GM18867 (cell line): ENCODE measurements around the gene PADI4.

Experiments used
- ATAC-seq: cut with Tn5 transposase; IDR thresholded peaks from one replicate; pipeline ENCODE4 v1.9.1; 2021; ENCODE audit warnings: mild to moderate bottlenecking, moderate library complexity; ENCODE audit not compliant: unreplicated experiment

The PADI4 gene

DNA sequence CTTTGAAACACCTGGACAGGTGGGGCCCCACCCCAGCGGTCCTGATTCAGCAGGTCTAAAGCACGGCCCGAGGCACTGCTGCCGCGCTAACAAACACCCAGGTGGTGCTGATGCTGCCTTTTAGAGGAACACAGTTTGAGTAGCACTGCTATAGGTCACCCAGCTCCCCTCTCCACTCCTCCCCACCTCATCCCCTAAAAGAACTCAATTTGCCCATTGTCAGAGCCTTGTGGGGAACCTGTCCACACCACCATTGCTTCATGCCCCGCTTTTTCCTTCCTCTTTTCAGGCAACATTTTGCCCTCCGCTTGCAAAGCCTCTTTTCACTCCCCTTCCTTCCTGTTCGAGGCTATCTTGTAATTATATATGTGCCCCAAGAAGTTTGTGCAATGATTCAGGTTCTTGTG, 26.2 kb upstream of the PADI4 start:
- no peak for ATAC-seq

DNA sequence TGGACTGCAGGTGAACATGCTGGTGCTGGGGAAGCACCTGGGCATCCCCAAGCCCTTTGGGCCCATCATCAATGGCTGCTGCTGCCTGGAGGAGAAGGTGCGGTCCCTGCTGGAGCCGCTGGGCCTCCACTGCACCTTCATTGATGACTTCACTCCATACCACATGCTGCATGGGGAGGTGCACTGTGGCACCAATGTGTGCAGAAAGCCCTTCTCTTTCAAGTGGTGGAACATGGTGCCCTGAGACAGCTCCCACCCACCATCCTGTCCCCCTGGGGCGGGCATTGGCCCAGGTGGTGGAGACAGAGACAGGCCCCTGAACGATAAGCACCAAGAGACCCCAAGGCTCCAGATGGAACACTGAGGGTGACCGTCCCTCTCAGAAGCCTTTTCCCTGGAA, 25.2 kb upstream of the PADI4 start:
- no peak for ATAC-seq

DNA sequence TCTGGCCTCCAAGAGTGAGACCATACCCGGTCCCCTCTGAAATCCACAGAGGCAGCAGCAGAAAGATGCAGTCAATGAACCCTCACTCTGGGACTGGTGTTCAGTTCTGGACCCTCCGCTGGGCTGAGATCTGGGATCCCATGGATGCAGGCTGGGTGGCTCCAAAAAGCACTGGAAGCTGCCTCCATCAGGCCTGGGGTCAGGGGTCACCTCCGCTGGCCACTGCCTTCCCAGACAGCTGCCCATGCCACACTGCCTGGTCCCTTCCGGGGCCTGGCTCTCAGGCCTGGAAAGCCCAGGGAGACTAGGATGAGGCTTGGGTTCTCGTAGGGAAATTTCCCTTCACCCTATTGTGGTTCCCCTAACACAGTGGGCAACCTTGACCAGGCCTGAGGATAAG, 21.4 kb upstream of the PADI4 start:
- ATAC-seq: no peak

DNA sequence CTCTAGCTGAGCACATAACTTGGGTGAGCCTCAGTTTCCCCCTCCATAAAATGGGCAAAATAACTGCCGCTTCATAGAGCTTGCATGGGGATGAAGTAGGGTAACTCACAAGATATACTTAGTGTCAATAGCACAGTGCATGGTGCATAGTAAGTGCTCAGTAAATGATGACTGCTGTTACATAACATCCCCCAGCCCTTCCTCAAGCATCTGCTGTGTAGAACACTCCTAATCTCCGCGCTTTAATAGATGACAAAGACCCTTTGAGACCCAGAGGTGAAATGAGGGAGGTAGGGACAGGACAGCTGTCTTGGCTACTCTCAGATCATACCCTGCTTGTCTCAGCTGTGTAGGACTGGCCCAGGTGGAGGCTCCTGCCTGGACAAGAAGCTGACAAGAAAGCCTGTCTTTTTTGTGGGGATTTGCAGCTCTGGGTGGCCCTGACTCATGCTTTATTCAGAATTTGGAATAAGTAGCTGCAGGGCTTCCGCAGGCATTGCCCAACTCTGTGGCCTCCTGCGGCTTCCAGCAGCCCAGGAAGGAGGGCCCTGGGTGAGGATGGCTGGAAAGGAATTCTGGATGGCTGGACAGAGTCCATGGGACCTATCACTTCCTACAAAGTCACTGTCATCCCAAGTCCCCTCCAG, 20.7 kb upstream of the PADI4 start:
- no peak for ATAC-seq

DNA sequence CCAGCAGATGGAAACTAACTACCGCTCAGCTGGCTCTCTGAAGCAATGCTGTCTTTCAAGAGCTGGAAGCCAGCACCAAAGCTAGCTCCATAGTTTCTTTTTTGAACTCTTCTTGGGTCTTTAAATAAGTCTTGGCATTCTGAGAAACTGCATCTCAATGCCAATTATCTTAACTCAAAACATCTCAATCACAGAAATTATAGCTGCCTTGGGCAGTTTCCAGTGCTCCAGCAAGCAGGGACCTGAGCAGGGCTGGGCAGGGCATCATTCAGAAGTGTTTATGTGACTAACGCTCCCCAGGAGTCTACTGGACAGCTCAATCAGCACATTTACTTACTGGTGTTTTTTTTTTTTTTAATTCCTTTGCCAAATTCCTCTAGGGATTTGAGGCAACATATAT, 18.3 kb upstream of the PADI4 start:
- ATAC-seq: no peak

DNA sequence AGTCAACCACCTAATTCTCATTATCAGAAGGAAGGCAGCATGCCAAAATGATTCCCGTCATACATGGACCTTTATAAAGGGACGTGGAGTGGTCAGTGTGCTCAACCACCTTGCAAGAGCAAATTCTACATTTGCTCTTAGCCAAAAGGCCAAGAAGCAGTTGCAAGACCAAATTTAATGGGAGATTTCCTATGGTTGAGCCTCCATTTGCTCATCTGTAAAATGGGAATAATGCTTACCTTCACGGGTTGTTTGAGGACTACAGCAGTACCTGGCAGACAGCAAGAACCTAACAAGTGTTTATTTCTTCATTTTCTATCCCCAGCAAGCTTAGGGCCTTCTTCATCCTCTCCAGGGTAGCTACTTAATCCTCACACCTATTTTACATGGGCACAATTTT, 17.4 kb upstream of the PADI4 start:
- ATAC-seq: no peak

DNA sequence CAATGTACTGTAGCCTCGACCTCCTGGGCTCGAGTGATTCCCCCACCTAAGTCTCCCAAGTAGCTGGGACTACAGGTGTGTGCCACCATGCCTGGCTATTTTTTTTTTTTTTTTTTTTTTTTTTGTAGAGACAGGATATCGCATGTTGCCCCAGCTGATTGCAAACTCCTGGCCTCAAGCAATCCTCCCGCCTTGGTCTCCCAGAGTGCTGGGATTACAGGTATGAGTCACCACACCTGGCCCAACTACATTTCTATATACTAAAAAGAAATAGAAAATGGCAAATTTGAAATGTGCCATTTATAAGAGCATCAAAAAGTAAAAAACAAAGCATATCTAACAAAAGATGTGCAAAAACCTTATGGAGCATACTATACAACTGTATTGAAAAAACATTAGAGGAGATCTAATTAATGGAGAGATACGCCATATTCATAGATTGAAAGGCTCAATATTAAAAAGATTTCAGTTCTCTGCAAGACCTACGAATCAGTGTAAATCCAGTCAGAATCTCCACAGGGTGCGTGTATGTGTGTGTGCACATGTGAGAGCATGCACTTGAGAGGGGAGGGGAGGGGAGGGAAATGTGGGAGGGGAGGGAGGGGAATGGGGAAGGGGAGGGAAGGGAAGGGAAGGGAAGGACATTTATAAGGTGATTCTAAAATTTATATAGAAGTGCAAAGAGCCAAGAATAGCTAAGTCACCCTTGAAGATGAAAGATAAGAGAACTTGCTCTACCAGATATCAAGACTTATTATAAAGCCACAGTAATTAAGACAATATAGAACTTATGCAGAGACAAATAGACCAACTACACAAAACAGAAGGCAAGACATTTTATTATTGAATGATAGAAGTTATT, 15.5 kb upstream of the PADI4 start:
- no peak for ATAC-seq

DNA sequence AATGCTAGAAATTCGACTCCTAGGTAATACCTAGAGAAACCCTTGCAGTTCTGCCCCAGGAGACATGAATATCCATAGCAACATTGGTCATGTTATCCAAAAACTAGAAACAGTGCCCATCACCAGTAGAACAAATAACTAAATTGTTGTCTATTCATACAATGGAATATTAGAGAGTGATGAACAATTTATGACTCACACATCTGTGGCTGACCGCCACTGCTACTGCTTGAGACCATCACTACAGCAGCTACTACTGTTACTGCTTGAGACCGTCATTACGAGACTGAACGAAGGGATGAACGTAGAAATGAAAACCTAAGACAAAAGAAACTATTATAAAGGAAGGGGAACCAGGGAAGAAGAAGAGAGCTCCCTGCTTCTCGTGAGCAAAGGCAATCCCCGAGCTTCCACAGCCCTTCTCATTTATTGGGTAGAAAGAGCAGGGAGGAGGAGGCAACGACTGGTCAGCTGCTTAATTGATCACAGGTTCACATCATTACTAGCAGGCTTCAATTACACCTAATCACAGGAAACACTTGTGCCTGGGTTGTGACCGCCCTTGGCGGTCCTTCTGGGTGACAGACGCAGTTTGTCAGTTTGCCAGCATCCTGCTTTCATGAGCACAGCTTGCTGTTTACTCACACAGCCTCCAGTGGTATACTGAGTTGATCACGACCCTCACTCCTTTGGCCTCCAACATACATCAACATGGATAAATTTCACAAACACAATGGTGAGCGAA, 14.1 kb upstream of the PADI4 start:
- no peak for ATAC-seq

DNA sequence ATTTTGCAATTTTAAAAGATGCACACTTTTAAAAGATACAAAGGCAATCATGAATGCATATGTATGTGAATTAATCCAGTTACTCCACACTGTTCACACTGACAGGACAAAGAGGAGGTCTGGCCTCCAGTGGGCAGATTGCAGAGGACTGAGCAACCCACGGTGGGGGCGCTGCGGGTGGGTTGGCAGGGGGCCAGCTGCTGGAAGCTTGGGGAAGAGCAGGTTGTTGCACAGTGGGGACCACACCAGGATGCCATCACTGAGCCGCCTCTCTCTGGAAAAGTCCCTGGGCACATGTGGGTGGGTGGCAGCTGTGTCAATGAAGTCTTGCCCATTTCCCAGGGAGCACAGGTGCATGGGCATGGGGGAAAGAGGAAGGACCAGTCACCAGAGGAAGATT, 12.7 kb upstream of the PADI4 start:
- no peak for ATAC-seq

DNA sequence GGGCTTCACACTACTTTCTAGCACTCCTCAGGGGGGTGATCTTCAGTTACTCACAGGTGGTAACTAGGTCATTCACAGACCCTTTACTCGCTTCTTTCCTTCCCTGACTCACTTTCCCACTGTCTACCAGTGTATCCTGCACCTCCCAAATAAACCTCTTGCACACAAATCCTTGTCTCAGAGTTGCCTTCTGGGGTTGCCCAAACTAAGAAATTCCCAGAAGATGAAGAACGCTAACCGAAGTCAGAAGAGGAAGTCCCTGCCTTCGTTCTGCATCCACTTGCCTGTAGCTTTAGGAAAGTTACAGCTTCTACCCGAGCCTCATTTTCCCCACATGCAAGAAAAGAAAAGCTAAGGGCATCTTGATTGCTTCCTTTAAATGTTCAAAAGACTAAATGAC, 11.9 kb upstream of the PADI4 start:
- no peak for ATAC-seq

DNA sequence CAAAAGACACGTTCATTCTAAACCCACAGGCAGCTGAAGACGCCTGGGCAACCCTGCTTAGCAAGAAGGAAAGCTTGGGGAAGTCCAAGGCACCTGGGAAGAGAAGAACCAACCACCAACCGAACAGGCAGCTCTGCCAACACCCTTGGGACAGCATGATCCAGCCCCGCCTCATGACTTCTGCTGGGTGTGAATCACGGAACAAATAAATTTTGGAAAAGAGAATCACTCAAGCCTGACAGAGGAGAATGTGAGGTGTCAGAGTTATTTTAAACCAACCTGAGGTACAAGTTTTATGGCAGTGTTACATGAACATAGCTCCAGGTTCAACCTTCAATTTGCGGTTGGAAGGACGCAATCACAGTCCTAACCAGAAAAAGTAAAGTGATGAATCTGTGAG, 10.0 kb upstream of the PADI4 start:
- ATAC-seq: no peak

DNA sequence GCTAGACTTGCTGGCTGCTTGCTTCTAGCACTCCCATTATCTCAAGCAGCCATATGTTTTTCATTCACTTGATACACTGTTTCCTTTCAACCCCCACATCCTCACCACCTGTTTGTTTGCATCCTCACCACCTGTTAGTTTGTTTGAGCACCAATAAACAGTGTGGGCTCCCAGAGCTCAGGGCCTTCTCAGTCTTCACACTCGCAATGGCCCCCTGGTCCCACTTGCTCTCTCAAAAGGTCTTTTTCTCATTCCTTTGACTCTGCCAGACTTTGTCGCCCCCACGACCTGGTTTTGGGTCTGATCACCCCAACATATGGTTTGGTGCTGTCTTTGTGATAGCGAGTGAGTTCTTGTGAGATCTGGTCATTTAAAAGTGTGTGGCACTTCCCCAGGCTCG, 6.2 kb upstream of the PADI4 start:
- ATAC-seq: no peak

DNA sequence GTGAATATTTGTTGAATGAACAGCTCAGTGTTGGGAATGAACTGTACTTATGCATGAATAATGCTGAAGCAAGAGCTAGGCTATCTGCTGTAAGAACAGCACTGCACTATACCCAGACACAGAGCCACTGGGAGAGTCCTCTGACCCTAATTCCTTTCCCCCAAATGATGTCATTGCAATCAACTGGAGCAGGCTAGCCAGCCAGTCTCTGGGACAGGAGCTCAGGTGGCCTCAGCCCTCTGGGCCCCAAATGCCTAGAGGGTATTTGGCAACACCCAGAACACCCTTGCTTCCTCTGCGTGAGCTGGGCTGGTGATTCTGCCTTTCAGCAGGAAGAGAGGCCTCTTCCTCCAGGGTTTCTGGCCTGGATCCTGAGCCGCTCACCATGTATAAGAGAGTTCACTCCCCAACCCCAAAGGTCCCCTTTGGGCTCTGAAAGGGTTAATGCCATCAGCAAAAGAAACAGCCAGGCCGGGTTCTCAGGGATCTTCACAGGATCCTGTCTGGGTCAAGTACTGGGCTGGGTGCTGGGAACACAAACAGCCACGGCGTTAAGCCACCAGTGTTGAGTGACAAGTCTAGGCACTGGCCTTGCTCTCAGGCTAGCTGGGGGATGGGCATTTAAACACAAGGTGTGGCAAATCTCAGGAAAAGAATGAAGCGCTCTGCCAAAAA, 3.7 kb upstream of the PADI4 start:
- no peak for ATAC-seq

DNA sequence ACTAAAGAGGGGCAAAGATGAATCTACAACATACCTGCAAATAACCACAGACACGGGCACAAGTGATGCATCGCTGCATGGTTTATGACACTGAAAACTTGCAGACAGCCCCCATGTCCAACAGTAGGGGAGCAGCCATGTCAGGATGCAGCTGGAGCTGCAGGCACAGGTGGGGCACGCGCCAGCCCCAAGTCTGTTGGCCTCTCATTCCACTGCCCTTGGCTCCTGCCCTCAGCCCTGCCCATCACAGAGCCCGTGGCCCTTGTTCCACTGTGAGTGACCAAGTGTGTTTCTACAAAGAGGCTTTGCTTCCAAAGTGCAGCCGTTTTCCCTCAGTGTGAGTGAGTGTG, 3.2 kb upstream of the PADI4 start:
- no peak for ATAC-seq

DNA sequence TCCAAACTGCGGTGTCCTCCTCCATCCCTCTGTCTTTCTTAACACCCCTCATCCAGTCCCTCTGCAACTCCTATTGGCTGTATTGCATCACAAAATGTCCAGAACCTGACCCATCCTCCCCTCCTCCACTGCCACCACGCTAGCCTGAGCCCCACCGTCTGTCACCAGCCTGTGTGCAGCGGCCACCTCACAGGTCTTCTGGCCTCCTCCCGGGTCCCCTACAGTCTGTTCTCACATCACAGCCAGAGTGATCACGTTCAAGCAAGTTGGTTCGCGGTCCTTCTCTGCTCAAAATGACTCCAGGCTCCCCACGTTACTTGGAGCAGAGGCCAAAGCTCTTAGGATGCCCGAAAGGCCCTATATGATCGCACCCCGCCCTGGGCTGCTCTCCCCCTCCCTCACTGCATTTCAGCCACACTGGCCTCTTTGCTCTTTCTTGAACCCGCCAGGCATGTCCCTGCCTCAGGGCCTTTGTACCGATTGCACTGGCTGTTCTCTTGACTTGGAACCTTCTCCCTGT, 2.4 kb upstream of the PADI4 start:
- no peak for ATAC-seq

DNA sequence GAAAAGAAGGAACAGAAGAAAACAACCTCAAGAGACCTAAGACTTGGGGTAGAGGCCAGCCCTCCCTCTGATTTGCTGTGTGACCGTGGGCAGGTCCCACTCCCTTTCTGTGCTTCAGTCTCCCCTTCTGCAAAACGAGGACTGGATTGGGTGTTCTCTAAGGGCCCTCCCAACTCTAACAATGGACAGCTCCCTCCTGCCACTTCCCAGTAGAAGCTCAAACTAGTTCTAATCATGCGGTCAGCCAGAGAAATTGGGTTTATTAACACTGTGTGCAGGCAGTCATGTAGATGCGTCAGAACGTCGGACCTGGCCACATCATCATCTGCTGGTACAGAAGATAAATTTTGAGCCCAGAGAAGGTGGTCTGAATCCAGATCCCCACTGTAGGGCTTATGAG, 1.6 kb upstream of the PADI4 start:
- no peak for ATAC-seq

DNA sequence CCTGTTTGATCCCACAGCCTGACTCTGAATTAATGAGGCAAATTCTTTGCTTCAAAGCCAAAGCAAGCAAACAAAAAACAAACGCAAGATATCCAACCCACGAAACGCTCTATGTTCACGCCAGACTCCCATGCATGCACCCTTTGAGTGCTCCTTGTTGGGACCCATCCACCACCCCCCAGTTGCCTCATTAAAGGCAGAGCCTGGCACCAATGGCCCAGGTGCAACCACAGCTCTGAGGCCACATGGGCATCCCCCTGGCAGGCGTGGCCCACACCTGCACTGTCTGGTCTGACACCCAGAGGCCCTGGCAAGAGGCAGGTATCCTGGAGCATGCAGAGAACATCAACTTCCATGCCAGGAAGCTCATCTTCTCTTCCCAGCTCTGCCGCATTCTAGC, 1.1 kb upstream of the PADI4 start:
- no peak for ATAC-seq

DNA sequence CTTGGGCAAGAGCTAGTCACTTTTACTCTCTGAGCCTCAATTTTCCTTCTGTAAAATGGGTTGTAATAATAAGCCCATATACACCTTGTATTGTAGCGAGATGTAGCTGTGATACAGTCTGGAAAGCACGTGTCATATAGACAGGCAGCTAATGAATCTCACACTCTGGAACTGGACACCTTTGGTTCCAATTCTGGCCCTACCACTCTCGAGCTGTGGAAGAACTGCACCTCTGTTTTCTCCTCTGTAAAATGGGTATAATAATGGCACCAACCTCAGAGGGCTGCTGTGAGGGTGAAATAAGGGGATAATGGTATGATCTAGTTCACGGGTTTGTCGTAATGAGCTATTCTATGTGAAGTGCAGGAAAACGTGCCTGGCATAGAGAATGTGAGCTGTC, 668 bp upstream of the PADI4 start:
- ATAC-seq: no peak

DNA sequence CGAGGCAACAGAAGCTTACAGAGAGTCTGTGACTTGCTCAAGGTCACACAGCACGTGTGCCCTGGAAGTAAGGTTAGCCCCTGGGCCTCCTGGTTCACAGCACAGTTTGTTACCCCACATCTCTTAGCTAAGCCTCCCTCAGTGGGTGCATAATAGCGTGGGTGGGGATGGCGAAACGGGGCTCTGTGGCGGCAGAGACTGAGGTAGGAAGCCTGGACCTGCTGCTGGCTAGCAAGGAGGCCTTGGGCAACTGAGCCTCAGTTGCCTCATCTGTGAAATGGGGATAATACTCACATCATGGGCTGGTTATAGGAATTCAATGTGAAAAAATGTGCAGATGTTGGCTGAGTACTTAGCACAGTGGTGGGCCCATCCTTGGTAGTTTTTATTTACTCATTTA, 596 bp downstream of the PADI4 start:
- no peak for ATAC-seq

DNA sequence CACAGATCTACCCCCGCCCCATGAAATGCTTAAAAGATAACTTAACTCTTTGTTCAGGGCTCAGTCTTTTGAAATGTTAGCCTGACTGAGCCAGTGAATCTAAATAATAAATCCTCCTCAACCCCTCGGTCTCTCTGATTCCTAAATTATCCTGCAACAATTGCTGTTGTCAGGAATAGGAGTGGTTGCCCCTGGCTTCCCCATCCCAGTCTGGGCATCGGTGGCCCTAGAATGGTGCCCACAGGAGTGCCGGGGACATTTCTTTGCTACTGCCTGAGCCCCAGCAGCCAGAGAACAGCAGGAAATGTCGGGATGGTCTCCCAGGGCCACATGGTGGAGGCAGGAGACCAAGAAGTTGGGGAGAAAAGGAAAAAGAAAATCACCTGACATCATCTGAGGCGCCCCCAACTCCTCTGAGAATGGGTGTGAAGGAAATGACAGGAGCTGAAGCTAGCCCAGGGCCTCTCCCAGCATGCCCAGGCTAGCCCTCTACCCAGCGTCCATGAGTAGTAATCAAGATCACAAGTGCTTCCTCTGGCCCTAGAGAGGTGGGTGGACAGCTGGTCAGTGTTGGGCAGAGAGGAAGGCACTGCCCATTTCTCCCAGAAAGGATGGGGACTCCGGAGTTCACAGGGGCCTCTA, 1.6 kb downstream of the PADI4 start:
- no peak for ATAC-seq
